Kidney capillary endothelial cell (primary cell): Measurements from ENCODE around the gene ZNF836.
"Not testable (repeated sequence)": the region's sequence is repeated elsewhere in the genome, so short reads cannot be mapped to it uniquely, and the experiment has no call there.

Source experiments
- DNase-seq: peaks from one replicate; pipeline ENCODE4 v3.0.0-alpha.2; 2018; ENCODE audit warnings: low spot score

Gene ZNF836

GRCh38 chr19:52171321-52172169 lies at the start of gene ZNF836:
TSS of gene ZNF836 (minus strand) at chr19:52171621. CDS start at chr19:52168072, 3,549 bp downstream.
- peak; percentile 43 for DNase-seq

GRCh38 chr19:52221031-52221430 lies 49.6 kb upstream of the ZNF836 start:
- DNase-seq = no peak

- DNase-seq = no peak
Observed at GRCh38 chr19:52219611-52220010, 48.2 kb upstream of the ZNF836 start.

GRCh38 chr19:52217576-52217975 lies 46.2 kb upstream of the ZNF836 start:
- no peak for DNase-seq

GRCh38 chr19:52216401-52216800 lies 45.0 kb upstream of the ZNF836 start:
- no peak for DNase-seq

GRCh38 chr19:52214241-52214640 lies 42.8 kb upstream of the ZNF836 start:
- no peak for DNase-seq

GRCh38 chr19:52212572-52213255 lies 41.3 kb upstream of the ZNF836 start:
- DNase-seq = no peak

GRCh38 chr19:52211926-52212571 lies 40.6 kb upstream of the ZNF836 start:
- DNase-seq = no peak

- DNase-seq = no peak
Observed at GRCh38 chr19:52211203-52211602, 39.8 kb upstream of the ZNF836 start.

GRCh38 chr19:52206481-52206880 lies 35.1 kb upstream of the ZNF836 start:
- DNase-seq = no peak

- DNase-seq = not testable (repeated sequence)
Observed at GRCh38 chr19:52200755-52201391, 29.5 kb upstream of the ZNF836 start.

- DNase-seq = peak; percentile 36
Observed at GRCh38 chr19:52200044-52200443, 28.6 kb upstream of the ZNF836 start.

- peak; percentile 25 for DNase-seq
Observed at GRCh38 chr19:52198678-52199077, 27.3 kb upstream of the ZNF836 start.

GRCh38 chr19:52197964-52198363 lies 26.5 kb upstream of the ZNF836 start:
- DNase-seq = no peak

- no peak for DNase-seq
Observed at GRCh38 chr19:52196256-52196967, 25.0 kb upstream of the ZNF836 start.

- DNase-seq = no peak
Observed at GRCh38 chr19:52191951-52192350, 20.5 kb upstream of the ZNF836 start.

- no peak for DNase-seq
Observed at GRCh38 chr19:52191389-52191788, 20.0 kb upstream of the ZNF836 start.

GRCh38 chr19:52190487-52191293 lies 19.3 kb upstream of the ZNF836 start:
- DNase-seq = no peak

GRCh38 chr19:52189735-52190486 lies 18.5 kb upstream of the ZNF836 start, which contains the start of gene PPP2R1A:
TSS of gene PPP2R1A (plus strand) at chr19:52190052. CDS start at chr19:52190097, 45 bp downstream.
- peak; percentile 99 for DNase-seq
